PFSK-1 (cell line): Measurements from ENCODE around the gene JCHAIN.

ENCODE experiments used
- POLR2AphosphoS5 ChIP-seq: IDR thresholded peaks from 2 replicates; pipeline ENCODE4 v1.6.1; 2012; ENCODE audit warnings: low read depth, mild to moderate bottlenecking, control low read depth, low read length, moderate library complexity
- REST ChIP-seq, 2 experiments: IDR thresholded peaks; 2 replicates each; pipeline versions ENCODE4 v1.6.1 to v1.8.0; 2011 to 2012; ENCODE audit warnings: low read depth in 2 of 2, low read length in 2 of 2, control low read depth in 1 of 2, inconsistent platforms in 1 of 2, mild to moderate bottlenecking in 1 of 2, moderate library complexity in 1 of 2; ENCODE audit not compliant: insufficient read depth in 1 of 2
- SIN3A ChIP-seq: IDR thresholded peaks from 2 replicates; pipeline ENCODE4 v1.6.1; 2012; ENCODE audit warnings: mild to moderate bottlenecking, low read length, moderate library complexity, borderline replicate concordance; ENCODE audit not compliant: insufficient read depth
- TAF1 ChIP-seq: IDR thresholded peaks from 2 replicates; pipeline ENCODE4 v1.6.1; 2012; ENCODE audit warnings: low read length, control low read depth, borderline replicate concordance; ENCODE audit not compliant: insufficient read depth

DNA sequence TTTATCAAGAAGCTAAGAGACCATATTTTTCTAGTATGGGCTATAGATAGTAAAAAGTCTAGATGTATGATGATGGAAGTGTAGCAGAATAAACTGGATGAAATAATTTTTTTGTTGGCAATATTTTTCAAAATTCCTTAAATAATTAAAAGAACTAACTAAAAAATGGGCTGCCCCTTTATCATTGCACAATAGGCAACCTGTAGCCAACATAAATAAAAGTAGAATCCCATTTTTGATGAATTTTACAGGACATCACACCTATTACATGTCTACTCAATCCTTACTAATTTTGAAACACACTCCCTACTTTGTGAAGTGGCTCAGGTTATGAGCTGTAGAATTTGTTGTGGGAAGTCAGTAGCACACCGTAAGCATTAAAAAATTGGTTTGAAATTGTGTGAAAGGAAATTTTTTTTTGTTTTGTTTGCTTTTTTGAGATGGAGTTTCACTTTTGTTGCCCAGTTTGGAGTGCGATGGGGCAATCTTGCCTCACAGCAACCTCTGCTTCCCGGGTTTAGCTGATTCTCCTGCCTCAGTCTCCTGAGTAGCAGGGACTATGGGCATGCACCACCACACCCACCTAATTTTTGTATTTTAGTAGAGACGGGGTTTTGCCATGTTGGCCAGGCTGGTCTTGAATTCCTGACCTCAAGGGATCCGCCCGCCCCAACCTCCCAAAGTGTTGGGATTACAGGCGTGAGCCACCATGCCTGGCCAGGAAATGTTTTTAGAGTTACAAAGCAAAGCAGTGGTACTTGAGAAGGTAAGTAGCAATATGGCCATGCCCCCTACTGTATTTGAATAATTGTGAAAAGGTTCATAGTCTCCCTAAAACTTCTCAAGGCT is 46.5 kb upstream of the JCHAIN start:
- TF ChIP-seq TAF1 (no peak), SIN3A (no peak), REST (IDR thresholded peaks at IDR 0.05; ENCODE audit: insufficient read depth in 1 of 2, low read depth in 2 of 2, low read length in 2 of 2) (no peak), POLR2AphosphoS5 (no peak)
